ENCODE measurements around the gene NFIA.

- TF ChIP-seq ZNF549 (CRISPR knock-in tag; IDR thresholded peaks at IDR 0.05) = no peak
- no peak for TF ChIP-seq CTCF (CRISPR knock-in tag; IDR thresholded peaks at IDR 0.05)
- TF ChIP-seq CAMTA2 (CRISPR knock-in tag; IDR thresholded peaks at IDR 0.05; ENCODE audit: borderline replicate concordance) = no peak
- TF ChIP-seq MAX (IDR thresholded peaks at IDR 0.05) = no peak
- TF ChIP-seq CBX5 (CRISPR knock-in tag; IDR thresholded peaks at IDR 0.05; ENCODE audit: borderline replicate concordance) = no peak
- no peak for TF ChIP-seq POLR2AphosphoS5 (IDR thresholded peaks at IDR 0.05; ENCODE audit: low read depth, low read length)
Measured at GRCh38 chr1:61253912-61254633, 171.7 kb downstream of the NFIA start.
